ACHN (cell line): ENCODE data around the gene ACSS1.

Source experiments
- DNase-seq: peaks from one replicate; pipeline ENCODE4 v3.0.0-alpha.2; 2015
- in situ Hi-C: cut with HindIII; loops from 2 replicates; pipeline ENCODE4 v1.10.0; 2017; ENCODE audit warnings: low sequenced_read_pairs, low pct_ligation_motif_present, low pct_unique_long_range_greater_than_20kb

Gene ACSS1

GRCh38 chr20:25038591-25039015 lies 19.3 kb downstream of the ACSS1 start:
- no peak for DNase-seq
- in situ Hi-C loops = no loop called here

DNA sequence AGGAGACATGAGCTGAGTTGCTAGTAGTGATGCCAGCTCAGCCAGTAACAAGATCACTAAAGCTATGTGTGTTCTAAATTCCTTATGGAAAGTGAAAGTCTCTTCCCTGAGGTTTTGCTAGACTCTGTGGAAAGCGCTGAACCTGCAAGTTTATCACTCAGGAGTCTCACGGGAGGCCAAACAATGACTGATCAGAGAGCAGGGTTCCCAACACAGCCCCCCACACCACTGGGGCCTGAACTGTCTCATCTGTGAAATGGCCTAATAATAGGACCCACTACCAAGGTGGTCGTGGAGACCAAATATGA lies 19.9 kb downstream of the ACSS1 start:
- no peak for DNase-seq
- in situ Hi-C loops = no loop called here

DNA sequence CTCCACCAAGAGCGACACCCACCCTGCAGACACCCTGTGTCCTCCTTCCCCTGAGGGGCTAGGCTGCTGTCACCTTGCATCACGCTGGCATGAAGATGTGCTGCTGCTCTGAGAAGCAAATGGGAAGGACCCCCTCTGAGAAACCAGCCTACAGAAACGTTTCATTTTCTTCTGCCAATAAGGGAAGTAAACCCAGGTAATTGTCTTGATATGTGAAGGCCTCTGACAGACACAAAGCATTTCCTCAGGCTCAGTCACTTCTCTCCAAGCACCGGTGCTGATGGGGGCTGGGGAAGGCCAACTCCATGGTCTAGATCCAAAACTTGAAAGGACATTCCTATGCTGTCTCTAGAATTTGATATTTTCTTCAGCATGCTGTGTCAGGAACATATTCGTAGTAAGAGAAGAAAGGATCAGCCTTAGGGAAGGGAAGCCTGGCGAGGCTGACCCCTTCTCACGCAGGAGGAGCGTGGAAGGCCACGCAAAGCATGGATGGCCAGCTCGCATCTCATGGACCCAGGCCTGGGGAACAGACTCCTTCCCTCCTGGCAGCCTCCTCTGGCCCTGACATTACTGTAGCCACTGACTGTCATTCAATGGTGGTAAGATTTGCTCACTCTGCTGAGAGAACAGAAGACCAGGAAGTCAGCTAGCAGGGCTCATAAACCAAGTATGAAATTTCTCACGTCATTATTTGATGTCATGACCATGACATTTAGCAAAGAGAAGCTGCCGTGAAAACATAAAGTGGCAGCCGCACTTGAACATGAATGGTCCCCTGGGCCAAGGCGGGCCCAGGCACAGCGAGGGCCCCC lies 20.4 kb downstream of the ACSS1 start:
- DNase-seq = no peak
- in situ Hi-C loops = no loop called here

DNA sequence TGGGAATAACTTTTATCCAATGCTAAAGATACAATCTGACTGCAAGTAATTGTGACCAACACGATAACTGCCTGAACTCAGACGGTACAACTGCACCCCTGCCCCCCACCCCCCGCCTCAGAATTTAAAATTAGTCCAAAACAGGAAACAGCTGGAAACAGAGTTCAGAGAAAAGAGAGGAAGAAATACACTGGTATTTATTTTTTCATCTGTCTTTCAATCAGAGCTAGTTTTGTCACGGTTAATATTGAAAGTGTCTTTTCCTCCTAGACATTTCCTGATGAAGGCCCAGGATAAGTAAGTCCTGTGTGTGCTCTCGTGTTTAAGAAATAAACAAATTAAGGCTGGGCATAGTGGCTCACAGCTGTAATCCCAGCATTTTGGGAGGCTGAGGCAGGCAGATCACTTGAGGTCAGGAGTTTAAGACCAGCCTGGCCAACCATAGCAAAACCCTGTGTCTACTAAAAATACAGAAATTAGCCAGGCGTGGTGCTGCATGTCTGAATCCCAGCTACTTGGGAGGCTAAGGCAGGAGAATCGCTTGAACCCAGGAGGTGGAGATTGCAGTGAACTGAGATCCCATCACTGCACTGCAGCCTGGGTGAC lies 21.5 kb downstream of the ACSS1 start:
- DNase-seq = no peak
- in situ Hi-C loops = no loop called here

- in situ Hi-C loops = no loop called here
- DNase-seq = no peak
Measured at GRCh38 chr20:25035921-25036320, 22.0 kb downstream of the ACSS1 start.

GRCh38 chr20:25033924-25034300 lies 24.0 kb downstream of the ACSS1 start:
- in situ Hi-C loops = no loop called here
- no peak for DNase-seq

GRCh38 chr20:25033265-25033923 lies 24.5 kb downstream of the ACSS1 start:
- in situ Hi-C loops = no loop called here
- DNase-seq = no peak

- in situ Hi-C loops = no loop called here
- DNase-seq = no peak
Measured at GRCh38 chr20:25032478-25033264, 25.3 kb downstream of the ACSS1 start.

DNA sequence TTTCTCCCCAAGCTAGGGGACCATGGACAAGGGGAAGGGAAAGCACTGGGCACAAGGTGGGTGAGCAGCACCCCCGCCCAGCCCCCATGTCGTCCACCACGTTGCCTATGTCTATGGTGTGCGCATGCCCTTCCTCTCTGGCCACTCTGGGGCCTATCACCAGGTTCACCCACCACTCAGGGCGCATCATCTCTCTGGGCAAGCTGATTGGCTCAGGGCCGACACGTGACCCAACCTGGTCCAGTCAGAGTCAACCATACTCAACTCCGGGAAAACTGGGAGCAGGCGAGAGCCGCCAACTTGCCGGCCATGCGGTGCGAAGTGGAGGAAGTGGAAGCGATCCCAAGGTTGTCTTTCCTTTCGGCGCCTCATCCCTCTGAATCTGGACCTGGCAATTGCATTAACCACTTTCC lies 25.9 kb downstream of the ACSS1 start:
- in situ Hi-C loops = no loop called here
- no peak for DNase-seq

GRCh38 chr20:25031241-25031640 lies 26.7 kb downstream of the ACSS1 start:
- in situ Hi-C loops = no loop called here

GRCh38 chr20:25030649-25031207 lies 27.2 kb downstream of the ACSS1 start:
- DNase-seq = no peak
- in situ Hi-C loops = no loop called here

More at GRCh38 chr20:25031241-25031640, 26.7 kb downstream of the ACSS1 start:
- DNase-seq = no peak

DNA sequence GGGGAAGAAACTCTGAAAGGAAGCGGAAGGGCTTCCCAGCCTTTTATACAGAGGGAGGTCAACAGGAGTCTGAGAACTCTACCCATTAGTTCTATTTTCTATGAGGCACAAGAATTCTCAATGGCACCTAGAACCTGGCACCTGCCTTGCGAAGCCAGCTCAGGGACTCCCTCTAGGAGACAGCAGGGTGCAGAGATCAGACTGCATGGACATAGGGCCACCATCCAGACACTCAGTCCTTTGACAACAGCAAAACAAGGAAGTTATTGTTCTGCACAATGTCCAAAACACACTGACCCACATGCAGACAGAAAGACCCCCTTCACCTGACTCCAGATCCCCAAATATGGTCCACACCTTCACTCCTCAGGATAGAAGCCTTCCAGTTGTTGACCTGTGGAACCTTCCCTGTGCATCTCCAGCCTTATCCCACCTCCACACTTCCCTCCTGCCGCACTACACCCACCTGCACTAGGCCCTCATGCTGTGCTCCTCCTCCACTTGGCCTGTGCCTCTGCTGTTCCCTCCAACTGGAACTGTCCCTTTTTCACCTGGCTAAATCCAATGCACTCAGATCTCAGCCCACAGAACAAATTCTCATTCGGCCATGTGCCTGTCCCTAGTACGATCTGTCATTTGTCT lies 27.8 kb downstream of the ACSS1 start:
- in situ Hi-C loops = no loop called here
- no peak for DNase-seq

DNA sequence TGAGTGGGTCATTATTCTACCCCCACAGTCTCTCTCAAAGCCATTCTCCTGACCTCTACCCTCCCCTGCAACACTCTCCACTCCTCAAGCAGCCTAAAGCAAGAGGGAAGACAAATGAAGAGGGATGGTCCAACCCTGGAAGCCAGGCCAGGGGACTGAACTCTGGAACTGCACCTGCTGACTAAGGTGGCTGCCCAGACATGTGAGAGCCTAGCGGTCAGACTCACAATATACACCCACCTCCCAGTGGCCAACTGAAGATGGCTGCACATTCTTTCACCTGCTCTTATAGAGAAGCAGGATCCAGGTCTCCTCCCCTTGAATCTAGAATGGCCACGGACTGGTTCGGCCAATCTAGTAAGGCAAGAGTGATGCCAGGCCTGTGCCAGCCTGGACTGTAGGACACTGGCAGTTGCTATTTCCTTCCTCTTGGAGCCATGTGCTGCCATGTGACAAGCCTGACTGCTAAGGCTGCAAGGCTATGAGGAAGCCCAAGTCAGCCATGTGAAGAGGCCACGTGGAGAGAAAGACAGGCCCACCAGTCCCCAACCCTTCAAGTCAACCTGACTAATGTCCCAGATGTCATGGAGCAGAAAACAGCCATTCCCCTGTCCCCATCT lies 31.8 kb downstream of the ACSS1 start:
- in situ Hi-C loops = no loop called here
- no peak for DNase-seq

GRCh38 chr20:25025091-25025861 lies 32.7 kb downstream of the ACSS1 start:
- no peak for DNase-seq
- in situ Hi-C loops = no loop called here

- no peak for DNase-seq
- in situ Hi-C loops = no loop called here
Measured at GRCh38 chr20:25024171-25024570, 33.8 kb downstream of the ACSS1 start.

DNA sequence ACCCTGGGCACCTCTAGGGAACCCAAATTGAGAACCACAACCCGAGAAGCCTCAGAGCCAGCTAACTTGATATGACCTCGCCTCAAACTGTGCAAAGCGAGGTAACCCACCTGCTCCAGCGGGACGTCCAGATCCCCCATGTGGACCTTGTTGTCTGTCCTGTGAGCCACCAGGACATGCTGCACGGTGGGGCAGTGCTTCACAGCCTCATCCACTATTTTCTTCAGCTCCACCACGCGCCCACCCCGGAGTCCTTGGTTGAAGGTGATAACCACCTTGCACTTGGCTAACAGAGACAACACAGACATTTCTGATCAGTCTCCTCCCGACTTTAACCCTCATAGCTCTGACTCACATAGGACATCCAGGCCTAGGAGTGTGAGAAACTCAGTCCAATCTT lies 34.6 kb downstream of the ACSS1 start:
- DNase-seq = no peak
- in situ Hi-C loops = no loop called here

DNA sequence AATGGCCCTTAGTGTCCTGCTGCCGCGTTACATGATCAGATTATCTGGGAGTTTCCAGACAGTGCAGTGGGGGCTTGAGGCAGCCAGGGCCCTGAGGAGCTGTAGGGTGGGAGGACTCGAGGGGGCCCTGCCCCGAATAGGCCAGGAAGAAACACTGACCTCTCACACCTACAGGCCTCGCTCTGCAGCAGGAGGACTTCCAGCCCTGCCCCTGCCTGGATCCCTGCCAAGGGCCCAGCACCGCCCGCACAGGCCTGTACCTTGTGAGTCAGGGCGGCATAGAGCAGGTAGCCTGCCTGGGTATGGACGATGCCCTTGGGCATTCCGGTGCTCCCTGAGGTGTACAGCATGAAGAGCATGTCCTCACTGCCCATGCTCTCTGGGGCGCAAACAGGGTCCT lies 35.3 kb downstream of the ACSS1 start:
- in situ Hi-C loops = no loop called here
- no peak for DNase-seq
